Nephron progenitor cell (in vitro differentiated cells): ENCODE measurements around the gene TIE1.

Experiments
- DNase-seq: peaks from one replicate; pipeline ENCODE4 v3.0.0; 2021
- H3K27ac Mint-ChIP-seq: 2 replicates; pipeline ENCODE4 v1.8.0; 2021; ENCODE audit warnings: mild to moderate bottlenecking, moderate library complexity, mixed read lengths
- H3K27me3 Mint-ChIP-seq: 2 replicates; pipeline ENCODE4 v1.8.0; 2021; ENCODE audit warnings: mild to moderate bottlenecking, low read depth, mixed read lengths; ENCODE audit not compliant: poor library complexity
- H3K36me3 Mint-ChIP-seq: 2 replicates; pipeline ENCODE4 v1.8.0; 2021; ENCODE audit warnings: low read depth, mixed read lengths
- H3K4me1 Mint-ChIP-seq: 2 replicates; pipeline ENCODE4 v1.8.0; 2021; ENCODE audit warnings: mixed read lengths
- H3K4me3 Mint-ChIP-seq: 2 replicates; pipeline ENCODE4 v1.8.0; 2021; ENCODE audit warnings: mild to moderate bottlenecking, moderate library complexity, mixed read lengths
- H3K9me3 Mint-ChIP-seq: 2 replicates; pipeline ENCODE4 v1.8.0; 2021; ENCODE audit warnings: mild to moderate bottlenecking, moderate library complexity, mixed read lengths
- TF ChIP-seq, protein P1 (sequence below): fragments of 200-600 bp; sonication (generic); IDR thresholded peaks from 2 replicates; pipeline ENCODE4 v1.5.0; 2021; ENCODE audit warnings: antibody characterized with exemption

The TIE1 gene

GRCh38 chr1:43255438-43256210 is 45.2 kb upstream of the TIE1 start:
- TF ChIP-seq, protein P1, sequence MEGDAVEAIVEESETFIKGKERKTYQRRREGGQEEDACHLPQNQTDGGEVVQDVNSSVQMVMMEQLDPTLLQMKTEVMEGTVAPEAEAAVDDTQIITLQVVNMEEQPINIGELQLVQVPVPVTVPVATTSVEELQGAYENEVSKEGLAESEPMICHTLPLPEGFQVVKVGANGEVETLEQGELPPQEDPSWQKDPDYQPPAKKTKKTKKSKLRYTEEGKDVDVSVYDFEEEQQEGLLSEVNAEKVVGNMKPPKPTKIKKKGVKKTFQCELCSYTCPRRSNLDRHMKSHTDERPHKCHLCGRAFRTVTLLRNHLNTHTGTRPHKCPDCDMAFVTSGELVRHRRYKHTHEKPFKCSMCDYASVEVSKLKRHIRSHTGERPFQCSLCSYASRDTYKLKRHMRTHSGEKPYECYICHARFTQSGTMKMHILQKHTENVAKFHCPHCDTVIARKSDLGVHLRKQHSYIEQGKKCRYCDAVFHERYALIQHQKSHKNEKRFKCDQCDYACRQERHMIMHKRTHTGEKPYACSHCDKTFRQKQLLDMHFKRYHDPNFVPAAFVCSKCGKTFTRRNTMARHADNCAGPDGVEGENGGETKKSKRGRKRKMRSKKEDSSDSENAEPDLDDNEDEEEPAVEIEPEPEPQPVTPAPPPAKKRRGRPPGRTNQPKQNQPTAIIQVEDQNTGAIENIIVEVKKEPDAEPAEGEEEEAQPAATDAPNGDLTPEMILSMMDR = no peak
- H3K27ac Mint-ChIP-seq = no peak overlapping the region
- H3K27me3 Mint-ChIP-seq = peaks cover 39% of the 10 kb centered on the region
- H3K9me3 Mint-ChIP-seq = peaks cover 50% of the 10 kb centered on the region
- no peak overlapping the region for H3K4me3 Mint-ChIP-seq
- DNase-seq = no peak
- no peaks in the 10 kb centered on the region for H3K36me3 Mint-ChIP-seq
- H3K4me1 Mint-ChIP-seq = no peaks in the 10 kb centered on the region

DNA sequence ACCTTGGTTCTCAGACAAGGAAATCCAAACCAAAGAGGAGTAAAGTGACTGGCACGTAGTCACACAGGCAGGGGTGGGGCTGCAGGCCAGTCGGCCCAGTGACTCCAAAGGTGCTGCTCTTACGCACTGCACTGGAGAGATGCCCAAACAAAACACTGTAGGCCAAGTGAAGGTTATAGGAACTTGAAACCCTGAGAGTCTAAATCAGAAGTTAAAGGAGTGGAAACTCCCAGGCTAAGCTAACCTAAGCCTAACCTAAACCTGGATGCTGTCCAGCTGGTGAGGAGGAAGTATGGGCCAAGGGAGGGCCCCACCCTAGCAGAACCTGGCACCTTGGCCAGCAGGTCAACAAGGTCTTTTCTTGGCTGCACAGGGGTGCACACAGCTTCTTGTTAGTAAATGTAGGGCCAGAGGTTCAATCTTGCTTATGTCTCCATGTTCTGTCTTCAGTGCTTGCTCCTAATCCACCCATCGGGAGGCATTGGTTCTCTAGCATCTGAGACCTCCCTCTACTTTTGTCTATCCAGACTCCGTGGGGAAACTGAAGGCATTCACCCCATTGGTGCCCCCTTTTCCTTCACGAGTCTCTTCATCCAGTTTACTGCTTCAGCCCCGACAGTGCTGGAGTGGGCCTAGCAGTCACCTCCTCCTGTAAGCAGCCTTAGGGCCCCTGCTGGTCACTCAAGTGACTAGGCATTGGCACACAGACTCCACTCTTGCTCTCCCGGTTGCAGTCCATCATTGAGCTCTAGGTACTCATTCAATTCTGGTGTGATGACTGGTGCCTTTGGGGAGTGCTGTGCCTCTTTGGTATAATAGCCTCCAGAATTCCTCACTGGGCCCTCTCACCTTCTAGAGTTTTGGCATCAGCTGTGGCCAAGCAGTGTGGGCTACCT is 43.9 kb upstream of the TIE1 start:
- Mint-ChIP-seq H3K27me3 (peaks cover 38% of the 10 kb centered on the region), H3K27ac (no peak overlapping the region), H3K9me3 (peaks cover 53% of the 10 kb centered on the region), H3K4me3 (no peak overlapping the region), H3K36me3 (peaks cover 4% of the 10 kb centered on the region), H3K4me1 (no peaks in the 10 kb centered on the region)
- TF ChIP-seq, protein P1 = no peak
- DNase-seq = no peak

GRCh38 chr1:43258370-43258769 is 42.4 kb upstream of the TIE1 start:
- no peaks in the 10 kb centered on the region for H3K4me1 Mint-ChIP-seq

DNA sequence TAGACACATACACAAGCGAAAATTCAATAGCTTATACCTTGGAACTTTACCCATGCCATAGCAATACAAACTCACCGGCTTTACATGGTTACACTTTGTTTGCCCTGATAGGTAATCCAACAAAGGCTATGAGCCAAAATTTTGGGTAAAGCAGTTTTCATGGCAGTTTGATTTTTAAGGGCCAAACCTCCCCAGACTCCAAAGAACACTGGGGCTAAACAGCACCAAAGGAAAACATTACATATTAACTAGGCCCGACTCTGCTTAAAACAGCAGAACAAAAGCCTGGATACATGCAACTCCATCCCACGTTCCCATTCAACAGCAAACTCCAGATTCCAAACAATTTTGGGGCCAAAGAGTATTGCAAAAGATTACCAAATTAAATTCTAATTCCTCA is 35.4 kb upstream of the TIE1 start:
- peaks cover 14% of the 10 kb centered on the region for H3K27me3 Mint-ChIP-seq
- TF ChIP-seq, protein P1 = no peak
- no peak for DNase-seq
- H3K9me3 Mint-ChIP-seq = peaks cover 54% of the 10 kb centered on the region
- H3K4me3 Mint-ChIP-seq = no peak overlapping the region
- peaks cover 25% of the 10 kb centered on the region for H3K4me1 Mint-ChIP-seq
- peaks cover 11% of the 10 kb centered on the region for H3K36me3 Mint-ChIP-seq
- H3K27ac Mint-ChIP-seq = no peak overlapping the region

More at GRCh38 chr1:43258370-43258769, 42.4 kb upstream of the TIE1 start:
- no peak for DNase-seq
- H3K27ac Mint-ChIP-seq = no peak overlapping the region
- TF ChIP-seq, protein P1 = no peak
- no peak overlapping the region for H3K4me3 Mint-ChIP-seq
- peaks cover 66% of the 10 kb centered on the region for H3K9me3 Mint-ChIP-seq
- H3K27me3 Mint-ChIP-seq = peaks cover 26% of the 10 kb centered on the region
- H3K36me3 Mint-ChIP-seq = peaks cover 5% of the 10 kb centered on the region

DNA sequence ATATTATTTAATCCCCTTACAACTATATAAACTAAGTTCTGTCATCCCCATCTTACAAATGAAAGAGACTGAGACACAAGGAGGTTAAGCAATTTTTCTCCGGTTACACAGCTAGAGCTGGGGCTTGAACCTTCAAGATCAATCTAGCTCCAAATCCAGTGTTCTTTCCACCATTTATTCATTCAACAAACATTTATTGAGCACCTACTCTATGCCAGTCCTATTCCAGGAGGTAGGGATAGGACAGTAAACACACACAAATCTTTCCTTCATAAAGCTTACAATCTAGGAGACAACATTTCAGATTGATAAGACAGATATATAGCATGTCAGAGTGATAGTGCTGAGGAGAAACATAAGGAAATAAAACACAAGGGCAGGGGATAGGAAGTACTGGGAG is 33.9 kb upstream of the TIE1 start:
- Mint-ChIP-seq H3K4me1 (peaks cover 40% of the 10 kb centered on the region), H3K27ac (no peak overlapping the region), H3K27me3 (peaks cover 15% of the 10 kb centered on the region), H3K9me3 (peaks cover 39% of the 10 kb centered on the region), H3K4me3 (no peak overlapping the region), H3K36me3 (peaks cover 7% of the 10 kb centered on the region)
- no peak for DNase-seq
- TF ChIP-seq, protein P1 = no peak
